ENCODE measurements around the gene NOL3.

DNA sequence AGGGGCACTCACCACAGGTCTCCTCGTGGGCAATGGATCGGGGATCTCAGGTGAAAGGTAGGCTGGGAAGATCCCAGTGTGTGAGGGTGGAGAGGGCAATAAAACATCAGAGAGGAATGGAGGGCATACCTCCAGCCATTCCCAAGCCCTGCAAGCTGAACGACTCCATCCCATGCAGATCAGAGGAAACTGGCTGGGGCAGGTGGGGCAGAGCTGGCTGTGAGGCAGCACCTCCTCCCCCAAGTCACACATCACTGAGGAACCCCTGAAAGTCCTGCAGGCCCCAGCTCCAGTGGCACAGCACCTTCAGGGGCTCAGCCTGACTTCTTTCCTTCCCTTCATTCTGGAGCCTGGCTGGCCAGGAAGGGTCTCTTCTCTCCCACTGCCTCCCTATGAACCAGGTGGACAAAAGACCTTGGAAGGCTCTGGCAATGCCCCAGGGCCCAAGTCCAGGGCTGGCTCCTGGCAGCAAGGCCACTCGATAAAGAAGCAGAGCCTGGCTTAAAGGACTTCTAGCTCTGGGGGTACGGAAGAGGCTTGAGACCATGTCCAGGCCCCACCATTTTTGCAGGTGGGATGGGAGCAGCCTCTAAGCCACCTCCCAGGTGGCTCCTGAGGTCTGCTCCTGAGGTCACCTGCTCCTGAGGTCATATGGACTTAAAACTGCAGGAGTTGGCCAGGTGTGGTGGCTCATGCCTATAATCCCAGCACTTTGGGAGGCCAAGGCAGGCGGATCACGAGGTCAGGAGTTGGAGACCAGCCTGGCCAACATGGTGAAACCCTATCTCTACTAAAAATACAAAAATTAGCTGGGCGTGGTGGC is 43.1 kb downstream of the NOL3 start:
- TF ChIP-seq, protein P1, sequence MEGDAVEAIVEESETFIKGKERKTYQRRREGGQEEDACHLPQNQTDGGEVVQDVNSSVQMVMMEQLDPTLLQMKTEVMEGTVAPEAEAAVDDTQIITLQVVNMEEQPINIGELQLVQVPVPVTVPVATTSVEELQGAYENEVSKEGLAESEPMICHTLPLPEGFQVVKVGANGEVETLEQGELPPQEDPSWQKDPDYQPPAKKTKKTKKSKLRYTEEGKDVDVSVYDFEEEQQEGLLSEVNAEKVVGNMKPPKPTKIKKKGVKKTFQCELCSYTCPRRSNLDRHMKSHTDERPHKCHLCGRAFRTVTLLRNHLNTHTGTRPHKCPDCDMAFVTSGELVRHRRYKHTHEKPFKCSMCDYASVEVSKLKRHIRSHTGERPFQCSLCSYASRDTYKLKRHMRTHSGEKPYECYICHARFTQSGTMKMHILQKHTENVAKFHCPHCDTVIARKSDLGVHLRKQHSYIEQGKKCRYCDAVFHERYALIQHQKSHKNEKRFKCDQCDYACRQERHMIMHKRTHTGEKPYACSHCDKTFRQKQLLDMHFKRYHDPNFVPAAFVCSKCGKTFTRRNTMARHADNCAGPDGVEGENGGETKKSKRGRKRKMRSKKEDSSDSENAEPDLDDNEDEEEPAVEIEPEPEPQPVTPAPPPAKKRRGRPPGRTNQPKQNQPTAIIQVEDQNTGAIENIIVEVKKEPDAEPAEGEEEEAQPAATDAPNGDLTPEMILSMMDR (IDR thresholded peaks at IDR 0.05) = no peak
- TF ChIP-seq POLR2A (IDR thresholded peaks at IDR 0.05) = no peak

Data from right lobe of liver (tissue), 4 donors.